Measurements from ENCODE around the gene TXN. TPM values are rescaled to one million over a fixed set of nuclear protein-coding genes. Genes with fewer than 3 reads are reported as not detected.
"Not testable (repeated sequence)": the region's sequence is repeated elsewhere in the genome, so short reads cannot be mapped to it uniquely, and the experiment has no call there.

Gene TXN
- total RNA-seq, 2 donors from 2014 or later: 375 to 406 TPM

- Mint-ChIP-seq H3K27ac (no peak overlapping the region), H3K9me3 (no peaks in the 10 kb centered on the region), H3K36me3 (no peaks in the 10 kb centered on the region)
- no peak for DNase-seq (ENCODE audit: low spot score in 2 of 2)
- no peak for ATAC-seq
Observed at GRCh38 chr9:110197330-110198187, 58.7 kb downstream of the TXN start.

- not testable (repeated sequence) for H3K9me3 Mint-ChIP-seq; H3K36me3 Mint-ChIP-seq; H3K27ac Mint-ChIP-seq; ATAC-seq; DNase-seq (ENCODE audit: low spot score in 2 of 2)
Observed at GRCh38 chr9:110196084-110196499, 60.2 kb downstream of the TXN start.

Other genes with a start within 250 kb of the TXN start
- gene C9orf152, start 48.3 kb downstream of the TXN start, total RNA-seq: not detected
- not detected for gene TXNDC8, start 81.4 kb upstream of the TXN start, total RNA-seq